ENCODE data around the gene ENPP6.

- TF ChIP-seq TAF1 (IDR thresholded peaks at IDR 0.05; ENCODE audit: low read depth, low read length) (no peak), POLR2A (IDR thresholded peaks at IDR 0.05; ENCODE audit: low read depth, low read length) (no peak)
These were observed 154.9 kb downstream of the ENPP6 start for GRCh38 chr4:184062769-184063168.
